ENCODE measurements around the gene PIF1.
A peak's percentile ranks its signal among the peaks of the same experiment; 100 is the strongest.

The PIF1 gene

DNA sequence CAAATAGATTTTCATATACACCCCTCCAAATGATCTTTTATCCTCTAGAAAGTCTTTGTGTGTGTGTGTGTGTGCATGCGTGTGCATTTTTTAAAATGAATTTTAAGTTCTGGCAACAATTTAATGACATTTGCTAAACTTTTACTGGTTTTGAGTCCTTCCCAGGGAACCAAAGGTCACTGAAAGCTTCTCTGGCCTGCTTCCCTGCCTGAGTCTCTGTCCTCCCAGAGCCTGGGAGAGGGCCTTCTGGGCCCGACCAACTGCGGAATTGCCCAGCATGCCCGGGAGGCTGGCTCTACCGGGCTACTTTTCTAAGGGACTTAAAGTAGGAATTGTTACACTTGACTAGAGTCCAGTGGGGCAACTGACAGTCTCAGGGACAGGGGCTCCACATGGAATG, 42.7 kb downstream of the PIF1 start:
- TF ChIP-seq, protein P1, sequence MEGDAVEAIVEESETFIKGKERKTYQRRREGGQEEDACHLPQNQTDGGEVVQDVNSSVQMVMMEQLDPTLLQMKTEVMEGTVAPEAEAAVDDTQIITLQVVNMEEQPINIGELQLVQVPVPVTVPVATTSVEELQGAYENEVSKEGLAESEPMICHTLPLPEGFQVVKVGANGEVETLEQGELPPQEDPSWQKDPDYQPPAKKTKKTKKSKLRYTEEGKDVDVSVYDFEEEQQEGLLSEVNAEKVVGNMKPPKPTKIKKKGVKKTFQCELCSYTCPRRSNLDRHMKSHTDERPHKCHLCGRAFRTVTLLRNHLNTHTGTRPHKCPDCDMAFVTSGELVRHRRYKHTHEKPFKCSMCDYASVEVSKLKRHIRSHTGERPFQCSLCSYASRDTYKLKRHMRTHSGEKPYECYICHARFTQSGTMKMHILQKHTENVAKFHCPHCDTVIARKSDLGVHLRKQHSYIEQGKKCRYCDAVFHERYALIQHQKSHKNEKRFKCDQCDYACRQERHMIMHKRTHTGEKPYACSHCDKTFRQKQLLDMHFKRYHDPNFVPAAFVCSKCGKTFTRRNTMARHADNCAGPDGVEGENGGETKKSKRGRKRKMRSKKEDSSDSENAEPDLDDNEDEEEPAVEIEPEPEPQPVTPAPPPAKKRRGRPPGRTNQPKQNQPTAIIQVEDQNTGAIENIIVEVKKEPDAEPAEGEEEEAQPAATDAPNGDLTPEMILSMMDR (IDR thresholded peaks at IDR 0.05; ENCODE audit: low read depth, low read length) = no peak
- DNase-seq (ENCODE audit: low read depth in 2 of 2) = no peak
- no peak overlapping the region for H3K4me3 ChIP-seq (replicated peaks in 1 of 2; ENCODE audit: low read depth in 2 of 2, low read length in 2 of 2)

DNA sequence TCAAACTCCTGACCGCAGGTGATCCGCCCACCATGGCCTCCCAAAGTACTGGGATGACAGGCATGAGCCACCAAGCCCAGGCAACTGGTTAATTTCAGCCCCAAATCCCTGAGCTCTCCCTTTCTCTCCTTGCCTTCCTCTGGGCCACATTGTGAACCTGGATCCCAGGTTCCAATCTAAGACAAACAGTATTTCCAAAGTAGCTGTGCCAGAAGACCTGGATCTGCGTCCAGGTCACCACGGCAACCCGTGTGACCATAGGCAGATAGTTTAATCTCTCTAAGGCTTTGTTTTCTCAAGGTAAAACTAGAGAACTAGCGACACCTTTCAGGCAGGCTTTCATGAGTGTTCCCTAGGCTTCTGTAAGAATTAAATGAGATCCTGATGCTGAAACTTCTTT, 44.1 kb downstream of the PIF1 start:
- DNase-seq (ENCODE audit: low read depth in 2 of 2) = no peak
- H3K4me3 ChIP-seq (replicated peaks in 1 of 2; ENCODE audit: low read depth in 2 of 2, low read length in 2 of 2) = no peak overlapping the region
- TF ChIP-seq, protein P1 (IDR thresholded peaks at IDR 0.05; ENCODE audit: low read depth, low read length) = no peak

DNA sequence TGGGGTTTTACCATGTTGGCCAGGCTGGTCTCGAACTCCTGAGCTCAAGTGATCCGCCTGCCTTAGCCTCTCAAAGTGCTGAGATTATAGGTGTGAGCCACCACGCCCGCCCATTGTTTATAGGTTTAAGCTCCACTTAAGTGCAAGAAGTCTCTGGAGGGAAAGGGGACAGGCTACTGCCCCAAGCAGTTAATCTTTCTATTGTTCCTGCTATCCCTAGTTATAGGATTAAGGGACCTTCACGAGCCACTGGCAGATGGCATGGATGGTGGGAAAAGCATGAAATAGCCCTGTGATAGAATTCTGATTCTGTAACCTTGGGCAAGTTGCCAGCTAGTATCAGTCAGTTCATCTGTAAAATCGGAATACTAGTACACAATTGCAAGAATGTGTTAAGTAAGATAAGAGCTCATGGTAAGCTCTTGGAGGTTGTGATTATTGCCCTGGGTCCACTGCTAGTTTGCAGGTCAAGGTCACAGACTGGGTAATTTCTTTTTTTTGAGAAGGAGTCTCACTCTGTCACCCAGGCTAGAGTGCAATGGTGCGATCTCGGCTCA, 44.8 kb downstream of the PIF1 start:
- H3K4me3 ChIP-seq (replicated peaks in 1 of 2; ENCODE audit: low read depth in 2 of 2, low read length in 2 of 2) = no peak overlapping the region
- no peak for DNase-seq (ENCODE audit: low read depth in 2 of 2)
- TF ChIP-seq, protein P1 (IDR thresholded peaks at IDR 0.05; ENCODE audit: low read depth, low read length) = no peak

DNA sequence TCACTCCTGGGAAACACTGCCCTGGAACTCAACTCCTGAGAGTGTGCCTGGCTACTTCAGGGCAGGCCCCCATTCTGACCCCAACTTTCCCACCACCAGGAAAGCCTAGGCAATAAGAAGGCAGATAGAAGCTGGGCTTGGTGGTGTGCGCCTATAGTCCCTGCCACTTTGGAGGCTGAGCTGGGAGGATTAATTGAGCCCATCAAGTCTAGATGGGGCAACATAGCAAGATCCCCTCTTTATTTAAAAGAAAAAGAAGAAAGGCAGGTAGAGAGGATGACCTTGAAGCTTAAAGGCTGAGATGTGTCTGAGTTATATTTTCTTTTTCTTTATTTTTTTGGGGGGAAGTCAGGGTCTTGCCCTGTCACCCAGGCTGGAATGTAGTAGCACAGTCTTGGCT, 45.8 kb downstream of the PIF1 start:
- TF ChIP-seq, protein P1 (IDR thresholded peaks at IDR 0.05; ENCODE audit: low read depth, low read length) = no peak
- H3K4me3 ChIP-seq (replicated peaks in 1 of 2; ENCODE audit: low read depth in 2 of 2, low read length in 2 of 2) = no peak overlapping the region
- DNase-seq (ENCODE audit: low read depth in 2 of 2) = no peak

DNA sequence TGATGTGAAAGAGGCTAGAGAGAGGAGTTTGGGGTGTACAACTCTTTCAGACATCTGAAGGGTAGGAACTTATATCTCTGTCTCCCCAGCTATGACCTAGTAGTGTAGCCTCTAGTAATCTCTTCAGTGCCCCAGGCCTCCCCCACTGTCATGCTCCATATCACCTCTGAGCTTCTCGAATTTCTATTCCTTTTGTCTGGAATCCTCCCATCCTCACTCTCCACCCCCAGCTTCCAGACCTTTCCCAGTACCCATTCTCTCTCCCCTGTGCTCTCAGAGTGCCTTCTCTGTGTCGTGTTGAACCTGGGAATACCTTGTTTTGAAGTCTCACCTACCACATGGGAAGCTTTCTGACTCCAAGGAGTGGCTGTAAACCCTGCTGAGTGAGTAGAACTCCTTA, 46.4 kb downstream of the PIF1 start:
- DNase-seq (ENCODE audit: low read depth in 2 of 2) = no peak
- TF ChIP-seq, protein P1 (IDR thresholded peaks at IDR 0.05; ENCODE audit: low read depth, low read length) = no peak
- no peak overlapping the region for H3K4me3 ChIP-seq (replicated peaks in 1 of 2; ENCODE audit: low read depth in 2 of 2, low read length in 2 of 2)

DNA sequence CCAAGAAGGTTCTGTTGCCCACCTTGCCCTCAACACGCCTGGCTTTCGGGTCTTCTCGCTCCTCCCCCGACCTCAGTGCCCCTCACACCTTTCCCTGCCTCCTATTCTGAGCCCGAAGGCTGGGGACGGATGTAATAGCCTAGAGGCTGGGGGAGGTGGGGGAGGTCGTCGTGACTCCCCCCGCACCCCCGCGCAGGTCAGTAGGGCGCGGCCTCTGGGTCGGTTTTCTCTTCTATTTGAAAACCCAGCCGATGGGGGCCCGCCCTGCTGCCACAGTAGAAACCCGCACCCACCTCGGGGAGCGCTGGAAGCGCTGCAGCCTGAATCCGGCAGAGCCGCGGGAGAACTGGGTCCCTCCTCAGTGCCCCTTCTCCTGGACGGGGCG, 49.1 kb downstream of the PIF1 start:
- TF ChIP-seq, protein P1 (IDR thresholded peaks at IDR 0.05; ENCODE audit: low read depth, low read length) = no peak
- peak overlapping the region in 1 of 2 donors; percentile 43 for H3K4me3 ChIP-seq (replicated peaks in 1 of 2; ENCODE audit: low read depth in 2 of 2, low read length in 2 of 2)
- no peak for DNase-seq (ENCODE audit: low read depth in 2 of 2)
